Astrocyte (in vitro differentiated cells and primary cell): ENCODE results near the gene CLIP4.

Source experiments
- CTCF ChIP-seq: IDR thresholded peaks from 2 replicates; pipeline ENCODE4 v1.5.1; 2011; ENCODE audit warnings: low read depth, mild to moderate bottlenecking, inconsistent platforms, low read length, moderate library complexity; ENCODE audit not compliant: insufficient read depth
- EZH2 ChIP-seq: IDR thresholded peaks from 2 replicates; pipeline ENCODE4 v1.6.1; 2012; ENCODE audit warnings: mild to moderate bottlenecking, low read length, inconsistent platforms; ENCODE audit not compliant: insufficient read depth

DNA sequence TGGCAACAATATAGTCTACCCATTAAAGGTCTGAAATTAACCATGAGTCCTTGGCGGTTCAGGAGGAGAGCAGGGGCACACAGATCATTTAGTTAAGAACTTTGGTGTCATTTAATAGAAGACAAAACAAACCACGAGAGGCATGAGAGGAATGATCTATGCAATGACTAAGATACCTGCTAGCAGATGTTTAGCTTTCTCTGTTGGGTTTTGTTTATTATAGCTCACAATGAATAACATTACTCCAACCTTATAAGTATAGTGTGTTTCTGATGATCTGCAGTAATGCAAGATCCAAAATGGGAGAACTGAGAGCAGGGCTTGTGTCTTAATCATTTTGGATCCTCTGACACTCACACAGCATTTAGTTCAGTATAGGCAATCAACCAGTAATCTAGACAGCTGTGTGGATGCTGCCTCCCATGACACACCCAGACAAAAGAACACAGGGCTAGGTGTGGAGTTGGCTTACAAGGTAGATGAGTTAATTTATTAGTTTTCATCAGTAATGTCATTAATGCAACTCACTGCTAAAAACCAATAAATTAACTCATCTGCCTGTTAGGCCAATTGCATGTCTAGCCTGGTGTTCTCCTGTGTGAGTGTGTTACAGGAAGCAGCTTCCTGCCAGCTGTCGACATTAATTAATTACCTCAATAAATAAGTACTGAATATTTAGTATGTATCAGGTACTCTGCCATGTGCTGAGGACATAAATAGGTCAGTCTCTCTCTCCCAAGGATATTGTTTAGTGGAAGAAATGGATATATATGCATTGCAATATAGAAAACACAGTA is 92.3 kb downstream of the CLIP4 start:
- TF ChIP-seq CTCF (no peak), EZH2 (no peak)
